Vagina (tissue), 2 donors: Measurements from ENCODE around the gene KCP. TPM values are rescaled to one million over a fixed set of nuclear protein-coding genes. Genes with fewer than 3 reads are reported as not detected.

Experiments
- DNase-seq, 2 donors: peaks; one replicate each; pipeline ENCODE4 v3.0.0-alpha.2; 2017; ENCODE audit errors: extremely low spot score in 2 of 2
- H3K27ac ChIP-seq: fragments of 200-600 bp; sonication (generic); one replicate; pipeline ENCODE4 v1.5.1; 2019
- H3K27me3 ChIP-seq: fragments of 200-600 bp; sonication (generic); one replicate; pipeline ENCODE4 v1.5.1; 2019
- H3K36me3 ChIP-seq, 2 donors: fragments of 200-600 bp; sonication (generic); one replicate each; pipeline ENCODE4 v1.5.1; 2017 to 2019
- H3K4me1 ChIP-seq: fragments of 200-600 bp; sonication (generic); one replicate; pipeline ENCODE4 v1.5.1; 2019
- H3K4me3 ChIP-seq, 2 donors: fragments of 200-600 bp; sonication (generic); 1 replicate in 1 of 2; 2 replicates in 1 of 2; pipeline ENCODE4 v1.5.1; 2016 to 2019
- H3K9me3 ChIP-seq: fragments of 200-600 bp; sonication (generic); one replicate; pipeline ENCODE4 v1.5.1; 2019
- CTCF ChIP-seq, 3 experiments: fragments of 450-650 bp in 2 of 3; fragments of 200-600 bp in 1 of 3; sonication (generic) in 1 of 3; IDR thresholded peaks; one replicate each; pipeline ENCODE4 v1.5.1; 2017 to 2019; ENCODE audit warnings: antibody characterized with exemption in 3 of 3, mild to moderate bottlenecking in 2 of 3, moderate library complexity in 2 of 3
- POLR2A ChIP-seq, 2 donors: fragments of 450-650 bp; IDR thresholded peaks; one replicate each; pipeline ENCODE4 v1.6.1; 2017; ENCODE audit warnings: antibody characterized with exemption in 2 of 2, mild to moderate bottlenecking in 2 of 2, moderate library complexity in 2 of 2
- POLR2AphosphoS5 ChIP-seq, 2 donors: sonication (generic); formaldehyde crosslinking; IDR thresholded peaks; one replicate each; pipeline ENCODE4 v1.9.0; 2017; ENCODE audit warnings: antibody characterized with exemption in 2 of 2, mild to moderate bottlenecking in 2 of 2, low read depth in 1 of 2; ENCODE audit not compliant: insufficient read depth in 1 of 2
- intact Hi-C: fragments of 100-400 bp; cut with DNase I; formaldehyde crosslinking; loops from one replicate; pipeline ENCODE4 v1.15.1; 2023
- total RNA-seq: library from RNA; depleted of rRNA; stranded (reverse); fragments of >200 nt; gene quantifications from one replicate; pipeline ENCODE4 v1.2.3, GENCODE V29; 2016

KCP gene
- total RNA-seq, 1 donor from 2014 or later = 1.2 TPM

GRCh38 chr7:128878226-128879105 is 32.0 kb downstream of the KCP start:
- intact Hi-C loops = loop anchor here (10.0 kb wide), 1 partner anchor 264 kb away; no protein-coding TSS in a partner anchor
- Histone ChIP-seq H3K9me3 (no peaks in the 10 kb centered on the region), H3K36me3 (no peaks in the 10 kb centered on the region), H3K27me3 (no peaks in the 10 kb centered on the region), H3K4me3 (no peak overlapping the region), H3K27ac (no peak overlapping the region), H3K4me1 (no peaks in the 10 kb centered on the region)
- TF ChIP-seq POLR2AphosphoS5 (IDR thresholded peaks at IDR 0.05; ENCODE audit: insufficient read depth in 1 of 2, low read depth in 1 of 2) = no peak
- no peak for TF ChIP-seq CTCF (IDR thresholded peaks at IDR 0.05)
- TF ChIP-seq POLR2A (IDR thresholded peaks at IDR 0.05) = no peak
- DNase-seq = no peak

GRCh38 chr7:128877756-128878120 is 32.8 kb downstream of the KCP start:
- Histone ChIP-seq H3K4me1 (no peaks in the 10 kb centered on the region), H3K27ac (no peak overlapping the region), H3K9me3 (no peaks in the 10 kb centered on the region), H3K4me3 (no peak overlapping the region), H3K27me3 (no peaks in the 10 kb centered on the region), H3K36me3 (no peaks in the 10 kb centered on the region)
- DNase-seq = no peak
- TF ChIP-seq CTCF (IDR thresholded peaks at IDR 0.05) (no peak), POLR2A (IDR thresholded peaks at IDR 0.05) (no peak), POLR2AphosphoS5 (IDR thresholded peaks at IDR 0.05; ENCODE audit: insufficient read depth in 1 of 2, low read depth in 1 of 2) (no peak)
- intact Hi-C loops = loop anchor here (10.0 kb wide), 1 partner anchor 263 kb away; no protein-coding TSS in a partner anchor

GRCh38 chr7:128876978-128877755 is 33.3 kb downstream of the KCP start:
- intact Hi-C loops = loop anchor here (10.0 kb wide), 1 partner anchor 262 kb away; no protein-coding TSS in a partner anchor

GRCh38 chr7:128876586-128876977 is 33.9 kb downstream of the KCP start:
- DNase-seq = no peak
- no peaks in the 10 kb centered on the region for H3K27me3 ChIP-seq
- no peaks in the 10 kb centered on the region for H3K36me3 ChIP-seq
- no peaks in the 10 kb centered on the region for H3K4me1 ChIP-seq
- intact Hi-C loops = loop anchor here (10.0 kb wide), 1 partner anchor 262 kb away; no protein-coding TSS in a partner anchor
- no peaks in the 10 kb centered on the region for H3K9me3 ChIP-seq
- no peak overlapping the region for H3K27ac ChIP-seq
- no peak overlapping the region for H3K4me3 ChIP-seq
- no peak for TF ChIP-seq POLR2A (IDR thresholded peaks at IDR 0.05)
- no peak for TF ChIP-seq POLR2AphosphoS5 (IDR thresholded peaks at IDR 0.05; ENCODE audit: insufficient read depth in 1 of 2, low read depth in 1 of 2)
- TF ChIP-seq CTCF (IDR thresholded peaks at IDR 0.05) = no peak

More at GRCh38 chr7:128876978-128877755, 33.3 kb downstream of the KCP start:
- no peaks in the 10 kb centered on the region for H3K36me3 ChIP-seq
- H3K27ac ChIP-seq = no peak overlapping the region
- H3K4me3 ChIP-seq = no peak overlapping the region
- no peaks in the 10 kb centered on the region for H3K4me1 ChIP-seq
- H3K27me3 ChIP-seq = no peaks in the 10 kb centered on the region
- DNase-seq = no peak
- TF ChIP-seq POLR2A (IDR thresholded peaks at IDR 0.05) = no peak
- TF ChIP-seq POLR2AphosphoS5 (IDR thresholded peaks at IDR 0.05; ENCODE audit: insufficient read depth in 1 of 2, low read depth in 1 of 2) = no peak
- TF ChIP-seq CTCF (IDR thresholded peaks at IDR 0.05) = no peak
- H3K9me3 ChIP-seq = no peaks in the 10 kb centered on the region
